ENCODE data around the gene PNLIPRP2.

Gene PNLIPRP2

DNA sequence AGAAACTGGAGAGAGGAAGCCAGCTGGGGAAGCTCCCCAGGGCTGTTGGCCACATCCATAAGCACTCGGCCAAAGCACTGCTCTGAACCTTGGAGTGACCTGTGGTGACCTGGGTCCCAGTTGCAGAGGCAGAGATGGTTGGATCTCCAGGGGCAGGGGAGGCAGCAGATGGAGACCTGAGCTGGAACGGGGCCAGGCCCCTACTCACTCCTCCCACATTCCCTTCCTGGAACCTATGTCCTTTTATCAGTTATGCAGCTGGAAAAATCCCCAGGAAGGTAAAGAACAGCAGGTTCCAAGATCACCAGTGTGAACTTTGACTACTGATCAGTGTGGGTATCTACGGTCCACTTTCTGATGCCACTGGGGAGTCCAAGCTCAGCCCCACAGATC, 9.6 kb upstream of the PNLIPRP2 start:
- no peaks in the 10 kb centered on the region for H3K27me3 ChIP-seq (ENCODE audit: insufficient read depth, poor library complexity, severe bottlenecking)
- H3K4me1 ChIP-seq (ENCODE audit: insufficient read depth, poor library complexity, severe bottlenecking) = no peaks in the 10 kb centered on the region
- DNase-seq (ENCODE audit: low spot score) (no peak), ATAC-seq (ENCODE audit: low read depth) (no peak)
- no peaks in the 10 kb centered on the region for H3K9me3 ChIP-seq (ENCODE audit: severe bottlenecking)
- H3K36me3 ChIP-seq (ENCODE audit: low read depth) = no peaks in the 10 kb centered on the region
- H3K4me3 ChIP-seq (ENCODE audit: severe bottlenecking) = no peak overlapping the region
- H3K27ac ChIP-seq (ENCODE audit: poor library complexity, severe bottlenecking) = no peak overlapping the region
- TF ChIP-seq CTCF (IDR thresholded peaks at IDR 0.05; ENCODE audit: poor library complexity, severe bottlenecking) = no peak

DNA sequence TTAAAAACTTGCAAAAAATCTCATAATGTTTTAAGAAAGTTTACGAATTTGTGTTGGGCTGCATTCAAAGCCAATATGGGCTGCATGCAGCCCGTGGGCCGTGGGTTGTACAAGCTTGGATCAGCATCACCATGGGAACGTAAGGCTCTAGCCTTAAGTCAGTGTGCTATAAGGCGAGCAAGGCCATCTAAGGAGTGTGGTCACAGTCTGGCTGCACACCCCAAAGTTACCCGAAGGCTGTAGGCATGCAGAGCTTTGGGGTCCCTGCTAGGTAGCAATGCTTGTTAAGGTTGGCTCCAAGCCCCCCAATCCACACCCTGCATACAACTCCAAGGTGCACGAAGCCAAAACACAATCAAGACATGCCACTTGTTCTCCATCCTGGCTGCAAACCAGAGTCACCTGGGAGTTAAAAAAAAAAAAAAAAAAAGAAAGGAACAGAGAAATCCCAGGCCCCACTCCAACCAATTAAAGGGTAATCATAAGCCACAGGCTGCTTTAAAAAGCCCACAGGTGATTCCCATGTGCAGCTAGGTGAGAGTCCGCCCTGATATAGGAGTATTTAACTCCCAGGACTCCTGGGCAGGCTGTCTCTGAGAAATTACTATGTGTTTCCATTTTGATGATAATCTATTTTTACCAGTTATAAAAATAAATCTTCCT, 8.5 kb upstream of the PNLIPRP2 start:
- Histone ChIP-seq H3K27me3 (ENCODE audit: insufficient read depth, poor library complexity, severe bottlenecking) (no peaks in the 10 kb centered on the region), H3K9me3 (ENCODE audit: severe bottlenecking) (no peaks in the 10 kb centered on the region), H3K36me3 (ENCODE audit: low read depth) (no peaks in the 10 kb centered on the region), H3K27ac (ENCODE audit: poor library complexity, severe bottlenecking) (no peak overlapping the region), H3K4me3 (ENCODE audit: severe bottlenecking) (no peak overlapping the region), H3K4me1 (ENCODE audit: insufficient read depth, poor library complexity, severe bottlenecking) (no peaks in the 10 kb centered on the region)
- DNase-seq (ENCODE audit: low spot score) = no peak
- TF ChIP-seq CTCF (IDR thresholded peaks at IDR 0.05; ENCODE audit: poor library complexity, severe bottlenecking) = no peak
- no peak for ATAC-seq (ENCODE audit: low read depth)

GRCh38 chr10:116613471-116613870, 7.3 kb upstream of the PNLIPRP2 start:
- Histone ChIP-seq H3K27ac (ENCODE audit: poor library complexity, severe bottlenecking) (no peak overlapping the region), H3K9me3 (ENCODE audit: severe bottlenecking) (no peaks in the 10 kb centered on the region), H3K4me3 (ENCODE audit: severe bottlenecking) (no peak overlapping the region), H3K4me1 (ENCODE audit: insufficient read depth, poor library complexity, severe bottlenecking) (no peaks in the 10 kb centered on the region), H3K27me3 (ENCODE audit: insufficient read depth, poor library complexity, severe bottlenecking) (no peaks in the 10 kb centered on the region), H3K36me3 (ENCODE audit: low read depth) (no peaks in the 10 kb centered on the region)
- DNase-seq (ENCODE audit: low spot score) (no peak), ATAC-seq (ENCODE audit: low read depth) (no peak)
- no peak for TF ChIP-seq CTCF (IDR thresholded peaks at IDR 0.05; ENCODE audit: poor library complexity, severe bottlenecking)

DNA sequence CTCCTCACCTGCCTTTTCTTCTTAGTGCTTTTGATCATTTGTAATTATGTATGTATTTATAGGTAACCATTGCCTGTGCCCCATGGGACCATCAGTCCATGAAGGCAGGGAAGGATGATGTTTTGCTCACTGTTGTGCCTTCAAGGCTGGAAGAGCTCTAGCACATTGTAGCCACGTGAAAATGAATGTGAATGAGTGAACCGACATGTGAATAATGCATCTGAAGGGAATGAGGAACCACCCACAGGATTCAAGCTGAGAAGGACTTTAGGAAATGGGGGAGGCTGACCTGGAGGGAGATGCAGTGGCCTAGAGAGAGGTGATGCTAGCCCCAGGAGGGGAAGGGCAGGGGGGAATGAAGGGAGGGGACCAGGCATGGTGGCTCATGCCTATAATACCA, 6.0 kb upstream of the PNLIPRP2 start:
- no peak for DNase-seq (ENCODE audit: low spot score)
- H3K4me3 ChIP-seq (ENCODE audit: severe bottlenecking) = no peak overlapping the region

More for the DNA sequence above, 6.0 kb upstream of the PNLIPRP2 start:
- H3K9me3 ChIP-seq (ENCODE audit: severe bottlenecking) = no peaks in the 10 kb centered on the region
- no peak overlapping the region for H3K27ac ChIP-seq (ENCODE audit: poor library complexity, severe bottlenecking)
- no peak for TF ChIP-seq CTCF (IDR thresholded peaks at IDR 0.05; ENCODE audit: poor library complexity, severe bottlenecking)
- H3K36me3 ChIP-seq (ENCODE audit: low read depth) = no peaks in the 10 kb centered on the region
- no peaks in the 10 kb centered on the region for H3K4me1 ChIP-seq (ENCODE audit: insufficient read depth, poor library complexity, severe bottlenecking)
- no peaks in the 10 kb centered on the region for H3K27me3 ChIP-seq (ENCODE audit: insufficient read depth, poor library complexity, severe bottlenecking)
- no peak for ATAC-seq (ENCODE audit: low read depth)
